Progenitor cell of endocrine pancreas (in vitro differentiated cells): Measurements from ENCODE around the gene TBXAS1. TPM values are rescaled to one million over a fixed set of nuclear protein-coding genes. Genes with fewer than 3 reads are reported as not detected.
"Not testable (repeated sequence)": the region's sequence is repeated elsewhere in the genome, so short reads cannot be mapped to it uniquely, and the experiment has no call there.

Experiments
- DNase-seq: peaks from one replicate; pipeline ENCODE4 v3.0.0; 2021; ENCODE audit warnings: low spot score; ENCODE audit not compliant: unreplicated experiment
- H3K27ac Mint-ChIP-seq: 2 replicates; pipeline ENCODE4 v1.8.0; 2021; ENCODE audit warnings: mild to moderate bottlenecking, moderate library complexity, mixed read lengths
- H3K27me3 Mint-ChIP-seq: 2 replicates; pipeline ENCODE4 v1.8.0; 2021; ENCODE audit warnings: mixed read lengths
- H3K36me3 Mint-ChIP-seq: 2 replicates; pipeline ENCODE4 v1.8.0; 2022; ENCODE audit warnings: mixed read lengths; ENCODE audit not compliant: insufficient read depth
- H3K4me1 Mint-ChIP-seq: 2 replicates; pipeline ENCODE4 v1.8.0; 2021; ENCODE audit warnings: low read depth, mixed read lengths
- H3K4me3 Mint-ChIP-seq: 2 replicates; pipeline ENCODE4 v1.8.0; 2021; ENCODE audit warnings: low read depth, mild to moderate bottlenecking, moderate library complexity, mixed read lengths
- H3K9me3 Mint-ChIP-seq: 2 replicates; pipeline ENCODE4 v1.8.0; 2021; ENCODE audit warnings: low read depth, mixed read lengths
- total RNA-seq: library from RNA; stranded (reverse); gene quantifications from 2 replicates; pipeline ENCODE4 v1.2.1, GENCODE V29; 2021
- TF ChIP-seq, protein P1 (sequence below): fragments of 200-600 bp; sonication (generic); IDR thresholded peaks from one replicate; pipeline ENCODE4 v1.5.0; 2021; ENCODE audit warnings: antibody characterized with exemption, mild to moderate bottlenecking; ENCODE audit not compliant: unreplicated experiment

Gene TBXAS1
- total RNA-seq, 1 donor from 2014 or later = 10.4 TPM

DNA sequence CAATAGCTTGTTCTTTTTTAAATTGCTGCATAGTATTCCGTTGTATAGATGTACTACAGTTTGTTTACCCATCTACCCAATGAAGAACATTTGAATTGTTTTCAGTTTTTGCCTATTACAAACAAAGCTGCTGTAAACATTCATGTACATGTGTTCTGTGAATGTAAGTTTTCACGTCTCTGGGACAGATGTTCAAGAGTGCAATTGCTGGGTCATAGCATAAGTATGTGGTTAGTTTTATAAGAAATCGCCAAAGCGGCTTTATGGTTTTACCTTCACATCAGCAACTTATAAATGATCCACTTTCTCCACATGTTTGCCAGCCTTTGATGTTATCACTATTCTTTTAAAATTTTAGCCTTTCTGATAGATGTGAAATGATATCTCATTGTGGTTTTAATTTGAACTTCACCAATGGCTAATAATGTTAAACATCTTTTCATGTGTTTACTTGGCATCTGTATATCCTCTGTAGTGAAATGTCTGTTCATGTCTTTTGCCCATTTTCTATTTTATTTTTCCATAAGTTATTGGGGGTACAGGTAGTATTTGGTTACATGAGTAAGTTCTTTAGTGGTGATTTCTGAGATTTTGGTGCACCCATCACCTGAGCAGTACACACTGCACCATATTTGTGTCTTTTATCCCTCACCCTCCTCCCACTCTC lies 73.5 kb downstream of the TBXAS1 start:
- no peaks in the 10 kb centered on the region for H3K27me3 Mint-ChIP-seq
- no peaks in the 10 kb centered on the region for H3K4me1 Mint-ChIP-seq
- DNase-seq = no peak
- no peak overlapping the region for H3K4me3 Mint-ChIP-seq
- H3K9me3 Mint-ChIP-seq = peaks cover 35% of the 10 kb centered on the region
- no peak overlapping the region for H3K27ac Mint-ChIP-seq
- peaks cover 2% of the 10 kb centered on the region for H3K36me3 Mint-ChIP-seq
- TF ChIP-seq, protein P1, sequence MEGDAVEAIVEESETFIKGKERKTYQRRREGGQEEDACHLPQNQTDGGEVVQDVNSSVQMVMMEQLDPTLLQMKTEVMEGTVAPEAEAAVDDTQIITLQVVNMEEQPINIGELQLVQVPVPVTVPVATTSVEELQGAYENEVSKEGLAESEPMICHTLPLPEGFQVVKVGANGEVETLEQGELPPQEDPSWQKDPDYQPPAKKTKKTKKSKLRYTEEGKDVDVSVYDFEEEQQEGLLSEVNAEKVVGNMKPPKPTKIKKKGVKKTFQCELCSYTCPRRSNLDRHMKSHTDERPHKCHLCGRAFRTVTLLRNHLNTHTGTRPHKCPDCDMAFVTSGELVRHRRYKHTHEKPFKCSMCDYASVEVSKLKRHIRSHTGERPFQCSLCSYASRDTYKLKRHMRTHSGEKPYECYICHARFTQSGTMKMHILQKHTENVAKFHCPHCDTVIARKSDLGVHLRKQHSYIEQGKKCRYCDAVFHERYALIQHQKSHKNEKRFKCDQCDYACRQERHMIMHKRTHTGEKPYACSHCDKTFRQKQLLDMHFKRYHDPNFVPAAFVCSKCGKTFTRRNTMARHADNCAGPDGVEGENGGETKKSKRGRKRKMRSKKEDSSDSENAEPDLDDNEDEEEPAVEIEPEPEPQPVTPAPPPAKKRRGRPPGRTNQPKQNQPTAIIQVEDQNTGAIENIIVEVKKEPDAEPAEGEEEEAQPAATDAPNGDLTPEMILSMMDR = no peak

DNA sequence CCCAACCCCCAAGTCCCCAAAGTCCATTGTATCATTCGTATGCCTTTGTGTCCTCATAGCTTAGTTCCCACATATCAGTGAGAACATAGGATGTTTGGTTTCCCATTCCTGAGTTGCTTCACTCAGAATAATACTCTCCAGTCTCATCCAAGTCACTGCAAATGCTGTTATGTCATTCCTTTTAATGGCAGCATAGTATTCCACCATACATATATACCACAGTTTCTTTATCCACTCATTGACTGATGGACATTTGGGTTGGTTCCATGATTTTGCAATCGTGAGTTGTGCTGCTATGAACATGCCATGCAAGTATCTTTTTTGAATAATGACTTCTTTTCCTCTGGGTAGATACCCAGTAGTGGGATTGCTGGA lies 74.0 kb downstream of the TBXAS1 start:
- DNase-seq, H3K27ac Mint-ChIP-seq, H3K4me3 Mint-ChIP-seq, H3K27me3 Mint-ChIP-seq, H3K36me3 Mint-ChIP-seq, H3K4me1 Mint-ChIP-seq: not testable (repeated sequence)
- H3K9me3 Mint-ChIP-seq = peaks cover 38% of the 10 kb centered on the region

DNA sequence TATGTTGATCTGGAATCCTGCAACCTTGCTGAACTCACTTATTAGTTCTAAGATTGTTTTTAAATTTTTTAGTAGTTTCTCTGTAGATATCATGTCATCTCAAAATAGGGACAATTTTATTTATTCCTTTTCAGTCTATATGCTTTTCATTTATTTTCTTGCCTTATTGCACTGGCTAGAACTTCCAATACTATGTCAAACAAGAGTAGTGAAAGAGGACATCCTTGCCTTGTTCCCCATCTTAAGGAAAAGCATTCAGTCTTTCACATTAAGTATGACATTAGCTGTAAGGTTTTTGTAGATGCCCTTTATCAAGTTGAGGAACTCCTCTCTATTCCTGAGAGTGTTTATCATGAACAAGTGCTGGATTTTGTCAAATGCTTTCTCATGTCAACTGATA lies 77.8 kb downstream of the TBXAS1 start:
- H3K9me3 Mint-ChIP-seq = peaks cover 39% of the 10 kb centered on the region
- no peak overlapping the region for H3K4me3 Mint-ChIP-seq
- TF ChIP-seq, protein P1 = no peak
- no peak overlapping the region for H3K27ac Mint-ChIP-seq
- no peaks in the 10 kb centered on the region for H3K4me1 Mint-ChIP-seq
- H3K36me3 Mint-ChIP-seq = peaks cover 2% of the 10 kb centered on the region
- no peaks in the 10 kb centered on the region for H3K27me3 Mint-ChIP-seq
- no peak for DNase-seq

DNA sequence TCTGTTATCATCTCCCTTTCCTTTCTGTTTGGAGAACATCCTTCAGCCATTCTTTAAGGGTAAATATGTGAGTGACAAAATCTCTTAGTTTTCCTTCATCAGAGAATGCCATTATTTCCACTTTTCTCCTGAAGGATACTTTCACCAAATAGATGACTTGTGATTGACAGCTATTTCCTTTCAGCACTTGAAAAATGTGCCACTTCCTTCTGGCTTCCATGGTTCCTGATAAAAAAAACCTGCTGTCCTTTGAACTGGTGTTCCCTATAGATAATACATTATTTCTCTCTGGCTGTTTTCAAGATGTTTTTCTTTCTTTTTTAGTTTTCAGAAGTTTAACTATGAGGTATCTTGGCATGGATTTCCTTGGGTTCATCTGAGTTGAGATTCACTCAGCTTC lies 79.7 kb downstream of the TBXAS1 start:
- Mint-ChIP-seq H3K4me3 (no peak overlapping the region), H3K27ac (no peak overlapping the region), H3K27me3 (no peaks in the 10 kb centered on the region), H3K9me3 (peaks cover 28% of the 10 kb centered on the region), H3K4me1 (peaks cover 2% of the 10 kb centered on the region), H3K36me3 (peaks cover 2% of the 10 kb centered on the region)
- TF ChIP-seq, protein P1 = no peak
- DNase-seq = no peak

DNA sequence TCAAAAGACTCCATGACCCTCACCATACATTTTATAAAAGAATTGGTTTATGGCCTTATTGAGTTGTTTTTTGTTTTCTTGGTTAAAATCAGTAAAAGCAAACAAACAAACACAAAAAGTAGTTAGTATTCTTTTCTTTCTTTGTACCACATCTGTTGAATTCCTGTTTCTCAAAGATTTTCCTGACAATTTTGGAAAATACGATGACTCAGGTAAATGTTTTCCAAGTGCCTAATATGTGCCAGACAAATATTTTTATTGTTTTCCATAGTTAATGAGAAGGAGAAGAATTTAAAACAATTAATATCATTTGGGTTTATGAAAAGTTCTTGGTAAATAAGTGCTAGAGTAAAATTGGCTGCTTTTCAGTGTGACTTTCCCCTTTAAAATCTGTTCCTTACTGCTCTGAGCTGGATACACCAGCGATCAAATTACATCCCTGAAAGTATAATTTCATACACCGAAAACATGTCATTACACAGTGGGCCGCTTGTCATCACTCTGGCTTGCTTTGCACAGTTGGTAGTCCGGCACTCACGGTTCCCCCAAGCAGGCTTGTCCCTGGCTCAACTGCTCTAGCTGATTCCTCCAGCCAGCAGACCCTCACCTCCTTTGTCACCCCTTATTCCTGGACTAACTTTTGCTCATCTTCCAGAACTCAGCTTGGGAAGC lies 80.5 kb downstream of the TBXAS1 start:
- H3K27ac Mint-ChIP-seq = no peak overlapping the region
- H3K4me3 Mint-ChIP-seq = no peak overlapping the region
- no peaks in the 10 kb centered on the region for H3K27me3 Mint-ChIP-seq
- TF ChIP-seq, protein P1 = no peak
- H3K9me3 Mint-ChIP-seq = peaks cover 25% of the 10 kb centered on the region
- no peak for DNase-seq
- H3K4me1 Mint-ChIP-seq = peaks cover 3% of the 10 kb centered on the region
- H3K36me3 Mint-ChIP-seq = peaks cover 1% of the 10 kb centered on the region
